Hepatocyte (in vitro differentiated cells): ENCODE measurements around the gene RNF169.

Experiments
- EZH2phosphoT487 ChIP-seq: fragments of 200-600 bp; sonication (generic); IDR thresholded peaks from one replicate; pipeline ENCODE4 v1.6.1; 2018; ENCODE audit warnings: antibody characterized with exemption, mild to moderate bottlenecking, low read depth, moderate library complexity; ENCODE audit not compliant: unreplicated experiment, severe bottlenecking
- TF ChIP-seq, protein P1 (sequence below): fragments of 200-600 bp; sonication (generic); IDR thresholded peaks from 2 replicates; pipeline ENCODE4 v1.5.1; 2016; ENCODE audit warnings: antibody characterized with exemption, mild to moderate bottlenecking; ENCODE audit not compliant: poor library complexity

DNA sequence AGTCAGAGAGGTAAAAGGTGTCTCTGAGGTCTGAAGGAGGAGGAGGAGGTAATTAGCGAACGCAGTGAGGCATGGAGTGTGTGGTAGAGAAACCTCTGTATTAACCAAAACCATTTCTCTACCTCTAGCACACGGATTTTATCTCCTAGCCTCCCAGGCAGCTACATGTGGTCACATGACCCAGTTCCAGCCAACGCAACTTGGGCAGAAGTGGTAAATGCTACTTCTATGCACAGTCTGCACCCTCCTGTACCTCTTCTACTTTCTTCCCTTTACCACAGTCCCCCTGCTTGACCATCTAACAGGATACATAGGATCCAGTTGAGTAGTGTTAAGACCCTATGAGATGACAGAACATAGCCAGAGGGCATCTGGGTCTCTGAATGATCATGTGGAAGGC, 104.6 kb downstream of the RNF169 start:
- no peak for TF ChIP-seq EZH2phosphoT487
- TF ChIP-seq, protein P1, sequence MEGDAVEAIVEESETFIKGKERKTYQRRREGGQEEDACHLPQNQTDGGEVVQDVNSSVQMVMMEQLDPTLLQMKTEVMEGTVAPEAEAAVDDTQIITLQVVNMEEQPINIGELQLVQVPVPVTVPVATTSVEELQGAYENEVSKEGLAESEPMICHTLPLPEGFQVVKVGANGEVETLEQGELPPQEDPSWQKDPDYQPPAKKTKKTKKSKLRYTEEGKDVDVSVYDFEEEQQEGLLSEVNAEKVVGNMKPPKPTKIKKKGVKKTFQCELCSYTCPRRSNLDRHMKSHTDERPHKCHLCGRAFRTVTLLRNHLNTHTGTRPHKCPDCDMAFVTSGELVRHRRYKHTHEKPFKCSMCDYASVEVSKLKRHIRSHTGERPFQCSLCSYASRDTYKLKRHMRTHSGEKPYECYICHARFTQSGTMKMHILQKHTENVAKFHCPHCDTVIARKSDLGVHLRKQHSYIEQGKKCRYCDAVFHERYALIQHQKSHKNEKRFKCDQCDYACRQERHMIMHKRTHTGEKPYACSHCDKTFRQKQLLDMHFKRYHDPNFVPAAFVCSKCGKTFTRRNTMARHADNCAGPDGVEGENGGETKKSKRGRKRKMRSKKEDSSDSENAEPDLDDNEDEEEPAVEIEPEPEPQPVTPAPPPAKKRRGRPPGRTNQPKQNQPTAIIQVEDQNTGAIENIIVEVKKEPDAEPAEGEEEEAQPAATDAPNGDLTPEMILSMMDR, result no peak
